Endodermal cell (in vitro differentiated cells): ENCODE measurements around the gene SLCO2A1. TPM values are rescaled to one million over a fixed set of nuclear protein-coding genes. Genes with fewer than 3 reads are reported as not detected.
A peak's percentile ranks its signal among the peaks of the same experiment; 100 is the strongest.

Source experiments
- DNase-seq: peaks from one replicate; pipeline ENCODE4 v3.0.0-alpha.2; 2017
- H3K27ac ChIP-seq: 2 replicates; pipeline ENCODE4 v1.5.1; 2013; ENCODE audit warnings: mild to moderate bottlenecking, low read depth, low read length, moderate library complexity
- H3K27me3 ChIP-seq: 2 replicates; pipeline ENCODE4 v1.6.1; 2013; ENCODE audit warnings: mild to moderate bottlenecking, low read length, moderate library complexity; ENCODE audit not compliant: insufficient read depth, control insufficient read depth, poor library complexity, severe bottlenecking
- H3K36me3 ChIP-seq: 2 replicates; pipeline ENCODE4 v1.7.0; 2013; ENCODE audit warnings: mild to moderate bottlenecking, low read length, moderate library complexity; ENCODE audit not compliant: control insufficient read depth, insufficient read depth
- H3K4me1 ChIP-seq: one replicate; pipeline ENCODE4 v1.7.0; 2013; ENCODE audit warnings: low read length; ENCODE audit not compliant: control insufficient read depth, insufficient read depth
- H3K4me3 ChIP-seq: 2 replicates; pipeline ENCODE4 v1.5.1; 2013; ENCODE audit warnings: mild to moderate bottlenecking, low read length, moderate library complexity
- H3K9ac ChIP-seq: 2 replicates; pipeline ENCODE4 v1.6.1; 2013; ENCODE audit warnings: mild to moderate bottlenecking, low read length, moderate library complexity; ENCODE audit not compliant: poor library complexity, severe bottlenecking; ENCODE audit errors: extremely low read depth
- H3K9me3 ChIP-seq: 2 replicates; pipeline ENCODE4 v1.6.1; 2013; ENCODE audit warnings: mild to moderate bottlenecking, low read length, moderate library complexity; ENCODE audit not compliant: control insufficient read depth
- H3K27ac Mint-ChIP-seq: 2 replicates; pipeline ENCODE4 v1.8.0; 2020; ENCODE audit warnings: mixed read lengths
- H3K27me3 Mint-ChIP-seq: 2 replicates; pipeline ENCODE4 v1.8.0; 2021; ENCODE audit warnings: mild to moderate bottlenecking, mixed read lengths; ENCODE audit not compliant: insufficient read depth
- H3K36me3 Mint-ChIP-seq: 2 replicates; pipeline ENCODE4 v1.8.0; 2020; ENCODE audit warnings: low read depth, mixed read lengths
- H3K4me1 Mint-ChIP-seq: 2 replicates; pipeline ENCODE4 v1.8.0; 2020; ENCODE audit warnings: mixed read lengths
- H3K4me3 Mint-ChIP-seq: 2 replicates; pipeline ENCODE4 v1.8.0; 2020; ENCODE audit warnings: mild to moderate bottlenecking, moderate library complexity, mixed read lengths
- H3K9me3 Mint-ChIP-seq: 2 replicates; pipeline ENCODE4 v1.8.0; 2020; ENCODE audit warnings: mild to moderate bottlenecking, mixed read lengths
- CTCF ChIP-seq: fragments of 200-600 bp; sonication (generic); conservative IDR thresholded peaks from 2 replicates; pipeline ENCODE4 v1.5.0; 2021; ENCODE audit warnings: antibody characterized with exemption, mild to moderate bottlenecking
- WGBS, 2 experiments: methylation state at CpG; one replicate each; pipeline versions ENCODE4 v1.1.5 to v1.1.7; 2013; ENCODE audit warnings: missing lambda C conversion rate in 2 of 2, mixed read lengths in 1 of 2; ENCODE audit not compliant: insufficient coverage in 1 of 2, insufficient read length in 1 of 2; 5-methylcytosine and 5-hydroxymethylcytosine counted together
- total RNA-seq, 2 donors: library from RNA; stranded (reverse); fragmentation: NEBNext Ultra II Directional in 1 of 2; extraction: Animal tissue kit (Norgen Biotek cat#: 25700) in 1 of 2; gene quantifications; 2 replicates in 1 of 2; 3 replicates in 1 of 2; pipeline ENCODE4 v1.2.1, GENCODE V29; 2021

SLCO2A1 gene
- total RNA-seq, 2 donors from 2014 or later, result 126 to 134 TPM

GRCh38 chr3:133887074-133887802, 142.5 kb downstream of the SLCO2A1 start:
- Histone ChIP-seq H3K36me3 (no peaks in the 10 kb centered on the region), H3K9me3 (no peaks in the 10 kb centered on the region), H3K27ac (no peak overlapping the region), H3K9ac (no peak overlapping the region), H3K4me3 (no peak overlapping the region), H3K27me3 (no peaks in the 10 kb centered on the region), H3K4me1 (no peaks in the 10 kb centered on the region)
- no peak for TF ChIP-seq CTCF
- DNase-seq, result peak; percentile 33
- no peaks in the 10 kb centered on the region for H3K9me3 Mint-ChIP-seq
- WGBS, 2 experiments, result 88 to 95% methylated on average over 2 to 4 of the region's 4 CpGs
- no peak overlapping the region for H3K27ac Mint-ChIP-seq
- H3K27me3 Mint-ChIP-seq, result peaks cover 28% of the 10 kb centered on the region
- no peak overlapping the region for H3K4me3 Mint-ChIP-seq
- H3K36me3 Mint-ChIP-seq, result no peaks in the 10 kb centered on the region
- H3K4me1 Mint-ChIP-seq, result peaks cover 4% of the 10 kb centered on the region

- Mint-ChIP-seq H3K9me3 (no peaks in the 10 kb centered on the region), H3K4me1 (peaks cover 4% of the 10 kb centered on the region), H3K27ac (no peak overlapping the region), H3K36me3 (no peaks in the 10 kb centered on the region), H3K27me3 (peaks cover 20% of the 10 kb centered on the region), H3K4me3 (no peak overlapping the region)
- Histone ChIP-seq H3K4me3 (no peak overlapping the region), H3K27ac (no peak overlapping the region), H3K27me3 (no peaks in the 10 kb centered on the region), H3K9ac (no peak overlapping the region), H3K9me3 (no peaks in the 10 kb centered on the region), H3K36me3 (no peaks in the 10 kb centered on the region), H3K4me1 (no peaks in the 10 kb centered on the region)
- DNase-seq, result no peak
- 89 to 91% methylated on average over 4 to 7 of the region's 7 CpGs for WGBS, 2 experiments
- TF ChIP-seq CTCF, result no peak
Measured at GRCh38 chr3:133886031-133886722, 143.5 kb downstream of the SLCO2A1 start.

GRCh38 chr3:133884887-133885711, 144.6 kb downstream of the SLCO2A1 start:
- H3K36me3 Mint-ChIP-seq, result no peaks in the 10 kb centered on the region
- H3K27ac ChIP-seq, result no peak overlapping the region
- no peak overlapping the region for H3K4me3 Mint-ChIP-seq
- no peak overlapping the region for H3K27ac Mint-ChIP-seq
- no peaks in the 10 kb centered on the region for H3K27me3 ChIP-seq
- H3K9me3 Mint-ChIP-seq, result no peaks in the 10 kb centered on the region
- peak; percentile 28 for DNase-seq
- WGBS, 2 experiments, result 91 to 95% methylated on average over 6 to 11 of the region's 11 CpGs
- no peak overlapping the region for H3K4me3 ChIP-seq
- TF ChIP-seq CTCF, result no peak
- H3K9ac ChIP-seq, result no peak overlapping the region
- H3K4me1 Mint-ChIP-seq, result peaks cover 4% of the 10 kb centered on the region
- H3K9me3 ChIP-seq, result no peaks in the 10 kb centered on the region
- no peaks in the 10 kb centered on the region for H3K4me1 ChIP-seq
- peaks cover 16% of the 10 kb centered on the region for H3K27me3 Mint-ChIP-seq
- H3K36me3 ChIP-seq, result no peaks in the 10 kb centered on the region
